DMS153 treated with DMSO at 0.1 percent for 48 hours (cell line): Measurements from ENCODE around the gene THEMIS2.
"Not testable (repeated sequence)": the region's sequence is repeated elsewhere in the genome, so short reads cannot be mapped to it uniquely, and the experiment has no call there.

Experiments used
- DNase-seq: peaks from one replicate; lab custom pipeline; 2025; ENCODE audit not compliant: unreplicated experiment; lab: John Stamatoyannopoulos, UW

THEMIS2 gene

DNA sequence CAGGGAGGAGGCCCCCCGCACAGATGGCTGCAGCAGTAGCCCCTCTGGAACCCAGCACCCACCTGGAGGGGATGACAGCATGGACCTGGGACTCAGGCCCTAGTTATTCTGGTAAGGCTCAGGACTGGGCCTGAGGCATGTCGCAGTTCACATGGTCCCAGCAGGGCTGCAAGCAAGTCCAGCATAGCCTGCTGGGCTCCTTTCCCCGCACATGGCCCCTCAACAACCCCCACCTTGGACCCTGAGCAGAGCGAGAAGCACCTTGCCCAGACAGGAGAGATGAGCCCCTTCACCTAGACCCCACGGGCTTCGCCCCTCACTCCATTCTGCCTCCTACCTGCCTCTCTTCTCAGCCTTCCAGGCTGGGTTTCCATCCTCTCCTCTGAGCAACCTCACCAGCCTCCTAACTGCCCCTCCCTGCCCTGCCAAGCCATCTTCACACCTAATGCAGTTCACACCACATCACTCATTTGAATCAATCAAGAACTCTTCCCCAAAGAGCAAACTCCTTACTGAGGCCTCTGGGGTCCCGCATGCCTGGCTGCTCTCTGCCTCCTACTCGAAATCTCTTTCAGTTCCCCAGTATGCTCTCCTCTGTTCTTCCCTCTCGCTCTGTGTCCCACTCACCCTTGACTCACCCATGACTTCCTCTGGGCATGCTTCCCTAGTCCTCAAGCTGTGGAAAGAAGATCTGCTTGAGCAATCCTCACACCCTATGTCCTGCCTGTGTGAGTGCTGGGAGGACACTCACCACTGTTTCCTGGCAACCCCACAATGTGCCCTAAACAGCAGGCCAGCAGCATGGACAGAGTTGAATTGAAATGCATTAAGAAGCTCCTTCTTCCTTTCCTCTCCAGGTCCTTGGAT lies 9.4 kb upstream of the THEMIS2 start:
- DNase-seq, result no peak

DNA sequence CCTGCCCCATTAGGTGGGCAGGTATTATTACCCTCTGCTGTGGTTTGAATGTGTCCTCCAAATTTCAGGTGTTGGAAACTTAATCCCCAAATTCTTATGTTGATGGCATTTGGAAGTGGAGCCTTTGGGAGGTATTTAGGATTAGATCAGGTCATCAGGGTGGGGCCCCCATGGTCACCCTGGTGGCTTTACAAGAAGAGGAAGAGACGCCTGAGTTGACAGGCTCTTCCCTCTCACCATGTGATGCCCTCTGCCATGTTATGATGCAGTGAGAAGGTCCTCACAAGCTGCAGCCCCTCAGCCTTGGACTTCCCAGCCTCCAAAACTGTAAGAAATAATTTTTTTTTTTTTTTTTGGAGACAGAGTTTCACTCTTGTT lies 8.8 kb upstream of the THEMIS2 start:
- DNase-seq, result no peak

DNA sequence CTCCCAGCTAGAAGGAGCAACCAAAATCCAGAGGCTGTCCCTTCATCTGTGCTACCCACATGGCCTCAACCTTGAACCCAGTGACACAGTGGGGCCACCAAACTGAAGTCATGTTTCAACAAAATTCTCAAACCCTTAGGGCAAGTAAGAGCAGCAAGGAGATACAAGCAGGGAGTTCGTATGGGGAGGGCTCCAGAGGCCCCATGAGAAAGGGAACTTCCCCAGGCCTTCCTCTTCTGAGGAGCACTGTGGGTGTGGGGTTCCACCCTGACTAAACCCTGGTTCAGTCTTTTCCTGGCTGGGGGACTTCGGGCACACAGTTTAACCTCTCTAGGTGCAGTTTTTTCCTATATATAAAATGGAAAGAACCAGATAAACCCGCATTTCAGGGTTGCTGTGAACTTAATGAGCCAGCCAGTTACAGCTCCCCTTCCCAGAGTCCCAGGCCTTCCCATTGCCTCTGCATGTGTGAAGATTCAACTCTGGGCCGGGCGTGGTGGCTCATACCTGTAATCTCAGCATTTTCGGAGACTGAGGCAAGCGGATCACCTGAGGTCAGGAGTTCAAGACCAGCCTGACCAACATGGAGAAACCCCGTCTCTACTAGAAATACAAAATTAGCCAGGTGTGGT lies 8.0 kb upstream of the THEMIS2 start:
- no peak for DNase-seq

DNA sequence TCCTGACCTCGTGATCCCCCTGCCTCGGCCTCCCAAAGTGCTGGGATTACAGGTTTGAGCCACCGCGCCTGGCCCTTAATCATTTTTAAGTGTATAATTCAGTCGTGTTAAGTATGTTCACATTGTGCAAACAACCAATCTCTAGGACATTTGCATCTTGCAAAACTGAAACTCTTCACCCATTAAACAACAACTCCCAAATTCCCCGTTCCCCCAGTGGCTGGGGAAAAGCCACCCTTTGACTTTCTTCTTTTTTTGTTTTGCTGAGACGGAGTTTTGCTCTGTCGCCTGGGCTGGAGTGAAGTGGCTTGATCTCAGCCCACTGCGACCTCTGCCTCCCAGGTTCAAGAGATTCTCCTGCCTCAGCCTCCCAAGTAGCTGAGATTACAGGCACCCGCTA lies 6.5 kb upstream of the THEMIS2 start:
- no peak for DNase-seq

DNA sequence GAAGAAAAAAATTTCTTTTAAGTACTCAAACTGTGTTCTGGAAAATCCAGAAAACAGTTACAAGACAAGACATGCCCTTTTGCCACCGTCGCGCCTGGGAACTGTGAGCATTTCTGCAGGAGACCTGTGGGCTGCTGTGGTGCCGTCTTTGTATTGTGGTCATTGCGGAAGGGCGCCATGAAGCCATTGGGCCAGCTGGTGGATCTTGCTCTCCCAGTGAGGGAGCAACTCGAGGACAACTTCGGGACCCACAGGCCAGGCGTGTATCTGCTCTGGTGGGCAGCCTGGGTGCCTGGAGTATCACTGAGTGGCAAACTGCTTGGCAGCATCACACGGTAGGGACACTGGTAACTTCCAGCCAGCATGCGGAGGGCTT lies 3.8 kb upstream of the THEMIS2 start:
- no peak for DNase-seq

DNA sequence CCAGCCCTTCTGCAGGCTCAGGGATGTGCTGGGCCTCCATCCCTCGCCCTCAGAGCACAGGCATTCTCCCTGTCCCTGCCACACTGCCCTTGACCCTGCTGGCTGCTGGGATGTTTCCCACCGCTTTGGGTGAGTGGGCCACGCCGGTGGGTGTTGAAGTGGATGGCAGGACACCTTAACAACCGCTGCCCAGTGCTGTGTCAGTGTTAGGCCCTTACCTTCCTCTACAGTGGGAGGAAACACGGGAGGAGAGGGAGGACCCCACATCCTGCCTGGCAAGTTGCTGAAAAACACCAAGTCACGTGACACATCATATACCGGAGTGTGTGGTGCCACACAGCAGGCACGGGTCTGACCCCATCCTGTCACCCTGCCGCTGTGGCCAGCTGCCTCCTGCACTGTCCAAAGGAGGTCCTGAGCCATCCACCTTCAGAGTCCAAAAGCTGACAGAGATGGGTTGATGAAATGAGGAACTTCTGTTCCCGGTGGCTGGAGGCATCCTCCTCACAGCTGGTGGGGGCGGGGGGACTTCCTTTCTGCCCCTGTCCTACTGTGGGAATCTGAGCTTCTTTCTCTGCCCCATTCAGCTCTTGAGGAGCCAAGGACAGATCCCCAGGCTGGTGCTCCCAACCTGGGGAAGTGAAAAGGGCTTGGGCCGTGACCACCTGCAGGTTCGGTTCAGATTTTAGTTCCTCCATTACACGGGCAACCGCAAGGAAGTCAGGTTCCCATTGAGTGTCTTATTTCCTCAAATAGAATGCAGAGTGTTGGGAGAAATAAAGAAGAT lies 3.2 kb upstream of the THEMIS2 start:
- DNase-seq, result peak; percentile 69

DNA sequence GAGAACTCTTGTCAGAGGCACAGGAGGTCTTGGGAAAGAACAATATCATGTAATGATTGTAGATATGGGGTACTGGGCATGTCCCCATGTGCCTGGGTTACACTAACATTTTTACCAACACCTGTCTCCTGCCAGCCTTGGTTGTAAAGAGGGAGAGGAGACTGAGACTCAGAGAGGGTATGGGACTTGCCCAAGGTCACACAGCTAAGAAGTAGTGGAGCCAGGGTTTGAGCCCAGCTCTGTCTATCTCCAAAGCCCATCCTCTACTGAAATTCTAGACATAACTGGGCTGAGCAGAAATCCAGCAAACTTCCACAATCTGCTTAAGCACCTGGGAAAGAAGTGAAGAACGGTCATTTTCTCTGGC lies 2.6 kb upstream of the THEMIS2 start:
- DNase-seq, result no peak

DNA sequence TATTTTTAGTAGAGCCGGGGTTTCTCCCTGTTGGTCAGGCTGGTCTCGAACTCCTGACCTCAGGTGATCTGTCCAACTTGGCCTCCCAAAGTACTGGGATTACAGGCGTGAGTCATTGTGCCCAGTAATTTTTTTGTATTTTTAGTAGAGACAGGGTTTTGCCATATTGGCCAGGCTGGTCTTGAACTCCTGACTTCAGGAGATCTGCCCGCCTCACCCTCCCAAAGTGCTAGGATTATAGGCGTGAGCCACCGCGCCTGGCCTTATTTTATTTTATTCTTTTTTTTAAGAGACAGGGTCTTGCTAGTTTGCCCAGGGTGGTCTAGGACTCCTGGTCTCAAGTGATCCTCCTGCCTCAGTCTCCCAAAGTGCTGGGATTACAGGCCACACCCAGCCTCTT lies 1.3 kb upstream of the THEMIS2 start:
- DNase-seq, result not testable (repeated sequence)

DNA sequence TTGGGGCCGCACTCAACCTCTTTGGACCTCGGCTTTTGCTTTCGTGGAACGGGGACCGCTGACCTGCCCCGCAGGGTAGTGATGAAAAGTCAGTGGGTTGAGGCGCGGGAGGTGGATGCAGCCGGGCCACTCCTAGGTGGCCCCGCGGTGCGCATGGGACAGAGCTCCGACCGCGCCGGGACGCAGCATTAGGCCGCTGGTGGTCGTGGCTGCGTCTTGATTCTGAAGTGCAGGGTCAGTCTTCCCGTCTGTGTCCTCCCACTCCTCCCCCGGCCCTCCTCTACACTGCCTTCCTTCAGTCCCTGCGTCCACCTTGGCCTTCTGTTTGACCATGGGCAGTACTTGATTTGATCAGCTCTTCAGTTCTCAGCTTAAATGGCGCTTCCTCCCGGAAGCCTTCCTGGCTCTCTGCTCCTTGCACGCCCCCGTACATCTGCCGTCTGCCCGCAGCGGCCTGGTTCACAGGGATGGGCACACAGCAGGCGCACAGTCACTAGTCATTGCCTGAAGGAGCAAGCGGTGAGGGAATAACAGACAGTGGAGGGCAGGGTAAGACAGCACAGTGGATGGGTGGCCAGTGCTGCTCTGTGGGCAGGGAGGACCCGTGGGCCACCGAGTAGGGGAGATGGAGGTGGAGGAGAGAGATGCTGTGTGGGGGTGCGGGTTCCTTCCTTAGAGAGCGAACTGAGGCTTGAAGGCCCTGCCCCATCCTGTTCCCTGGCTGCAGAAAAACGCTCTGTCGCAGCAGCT lies 633 bp downstream of the THEMIS2 start:
- no peak for DNase-seq

DNA sequence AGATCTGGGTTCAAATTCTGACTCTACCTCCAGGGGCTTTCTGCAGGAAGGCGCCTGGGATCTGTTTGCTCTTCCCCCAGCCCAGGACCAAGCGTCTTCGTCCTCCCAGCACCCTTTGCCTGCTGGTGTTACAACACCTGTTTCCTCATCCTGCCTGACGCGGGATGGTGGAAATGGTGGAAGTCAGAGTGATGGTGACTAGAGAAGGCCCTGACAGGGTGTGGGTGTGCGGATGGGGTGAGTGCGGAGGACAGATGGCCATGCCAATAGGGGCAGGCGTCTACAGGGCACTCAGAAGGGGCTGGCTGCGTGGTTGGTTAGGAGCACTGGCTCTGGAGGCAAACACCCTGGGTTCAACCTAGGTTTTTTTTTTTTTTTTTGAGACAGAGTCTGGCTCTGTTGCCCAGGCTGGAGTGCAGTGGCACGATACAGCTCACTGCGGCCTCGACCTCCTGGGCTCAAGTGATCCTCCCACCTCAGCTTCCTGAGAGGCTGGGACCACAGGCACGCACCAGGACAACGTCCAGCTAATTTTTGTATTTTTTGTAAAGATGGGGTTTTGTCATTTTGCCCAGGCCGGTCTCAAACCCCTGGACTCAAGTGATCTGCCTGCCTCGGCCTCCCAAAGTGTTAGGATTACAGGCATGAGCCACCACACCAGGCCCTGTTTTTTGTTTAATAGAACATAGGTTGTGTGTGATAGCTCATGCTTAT lies 1.5 kb downstream of the THEMIS2 start:
- no peak for DNase-seq

DNA sequence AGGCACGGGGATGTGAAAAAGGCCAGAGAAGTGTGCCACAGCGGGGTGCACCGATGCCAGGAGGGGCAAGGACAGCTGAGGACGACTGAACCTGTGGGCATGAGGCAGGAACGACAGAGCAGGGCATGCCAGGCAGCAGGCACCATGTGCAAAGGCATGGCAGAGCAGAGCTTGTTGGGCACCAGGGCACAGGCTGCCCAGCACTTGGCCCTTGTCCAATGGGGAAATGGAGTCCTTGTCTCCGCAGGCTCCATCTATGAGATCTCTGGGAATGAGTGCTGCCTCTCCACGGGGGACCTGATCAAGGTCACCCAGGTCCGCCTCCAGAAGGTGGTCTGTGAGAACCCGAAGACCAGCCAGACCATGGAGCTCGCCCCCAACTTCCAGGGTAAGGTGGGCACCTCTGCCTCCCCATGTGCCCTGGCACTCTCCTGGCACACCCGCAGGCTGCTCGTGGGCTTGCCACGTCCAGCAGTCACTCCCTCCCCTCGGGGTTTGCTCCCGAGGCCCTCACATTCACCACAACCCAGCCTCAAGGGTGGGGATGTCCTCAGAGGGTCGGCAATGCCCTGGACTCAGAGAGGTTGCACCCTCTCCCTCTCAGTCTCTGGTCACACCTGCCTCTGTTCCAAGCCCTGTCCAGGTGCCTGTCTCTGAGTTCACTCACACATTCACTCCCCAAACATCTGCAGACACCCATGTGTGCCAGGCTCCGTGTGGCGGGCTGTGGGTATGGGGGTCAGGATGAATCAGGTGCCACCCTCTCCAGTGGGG lies 4.2 kb downstream of the THEMIS2 start:
- DNase-seq, result no peak

DNA sequence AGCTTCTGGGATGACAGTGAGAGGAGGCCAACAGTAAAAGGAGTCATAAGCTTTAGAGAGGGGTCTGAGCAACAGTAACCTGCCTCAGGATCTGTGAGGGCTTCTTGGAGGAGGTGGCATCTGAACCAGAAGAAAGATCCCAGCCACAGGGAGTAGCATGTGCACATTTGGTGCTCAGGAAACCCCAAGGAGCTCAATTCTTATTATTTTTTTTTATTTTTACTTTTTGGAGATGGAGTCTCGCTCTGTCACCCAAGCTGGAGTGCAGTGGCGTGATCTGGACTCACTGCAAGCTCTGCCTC lies 4.7 kb downstream of the THEMIS2 start:
- no peak for DNase-seq

DNA sequence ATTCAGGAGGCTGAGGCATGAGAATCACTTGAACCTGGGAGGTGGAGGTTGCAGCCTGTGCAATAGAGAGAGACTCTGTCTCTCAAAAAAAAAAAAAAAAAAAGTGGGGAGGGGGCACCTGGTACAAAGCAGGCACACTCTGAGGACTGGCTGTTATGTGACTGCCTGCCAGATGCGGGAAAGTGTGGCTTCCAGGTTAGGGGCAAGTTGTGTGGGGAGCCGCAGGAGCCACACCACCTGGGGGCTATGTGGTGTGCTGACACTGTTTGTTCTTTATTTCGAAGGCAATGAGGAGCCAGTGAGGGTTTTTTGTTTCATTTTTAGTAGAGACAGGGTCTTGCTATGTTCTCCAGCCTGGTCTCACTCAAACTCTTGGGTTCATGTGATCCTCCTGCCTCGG lies 5.7 kb downstream of the THEMIS2 start:
- DNase-seq, result no peak

DNA sequence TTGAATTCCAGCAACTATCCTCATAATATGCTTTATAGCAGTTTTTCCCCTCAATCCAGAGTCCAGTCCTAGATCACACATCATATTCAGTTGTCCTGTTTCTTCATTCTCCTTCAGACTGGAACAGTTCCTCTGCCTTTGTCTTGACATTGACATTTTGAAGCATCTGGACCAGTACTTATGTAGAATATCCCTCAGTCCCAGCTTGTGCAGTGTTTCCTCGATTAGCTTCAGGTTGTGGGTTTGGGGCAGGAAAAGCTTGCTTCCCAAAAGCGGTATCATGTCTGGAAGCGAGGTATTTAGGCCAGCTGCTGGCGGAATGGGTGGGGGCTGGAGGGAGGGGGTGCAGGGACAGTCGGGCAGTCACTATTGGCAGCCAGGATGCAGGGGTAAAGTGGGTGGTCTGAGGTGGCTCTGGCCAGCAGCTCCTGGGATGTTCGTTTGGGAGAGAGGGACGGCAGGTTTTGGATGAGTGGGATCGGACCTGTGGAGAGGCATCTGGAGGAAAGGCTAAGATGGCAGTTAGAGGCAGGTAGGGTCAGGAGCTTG lies 6.5 kb downstream of the THEMIS2 start:
- DNase-seq, result no peak

DNA sequence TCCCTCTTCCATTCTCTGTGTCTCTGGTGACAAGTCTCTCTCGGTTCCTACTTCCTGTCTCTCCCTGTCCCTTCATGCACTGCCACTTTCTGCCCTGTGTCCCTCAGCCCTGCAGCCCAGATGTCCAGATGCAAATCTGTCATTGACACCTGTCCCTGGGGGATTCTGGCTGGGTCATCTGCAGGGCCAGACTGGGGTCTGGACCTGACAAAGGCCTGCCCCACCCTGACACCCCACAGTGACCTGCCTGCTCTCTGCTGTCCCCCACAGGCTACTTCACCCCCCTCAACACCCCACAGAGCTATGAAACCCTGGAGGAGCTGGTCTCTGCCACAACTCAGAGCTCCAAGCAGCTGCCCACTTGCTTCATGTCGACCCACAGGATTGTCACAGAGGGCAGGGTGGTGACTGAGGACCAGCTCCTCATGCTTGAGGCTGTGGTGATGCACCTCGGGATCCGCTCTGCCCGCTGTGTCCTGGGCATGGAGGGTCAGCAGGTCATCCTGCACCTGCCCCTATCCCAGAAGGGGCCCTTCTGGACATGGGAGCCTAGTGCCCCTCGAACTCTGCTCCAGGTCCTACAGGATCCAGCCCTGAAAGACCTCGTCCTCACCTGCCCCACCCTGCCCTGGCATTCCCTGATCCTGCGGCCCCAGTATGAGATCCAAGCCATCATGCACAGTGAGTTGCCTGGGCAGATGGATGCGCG lies 7.2 kb downstream of the THEMIS2 start:
- DNase-seq, result no peak

DNA sequence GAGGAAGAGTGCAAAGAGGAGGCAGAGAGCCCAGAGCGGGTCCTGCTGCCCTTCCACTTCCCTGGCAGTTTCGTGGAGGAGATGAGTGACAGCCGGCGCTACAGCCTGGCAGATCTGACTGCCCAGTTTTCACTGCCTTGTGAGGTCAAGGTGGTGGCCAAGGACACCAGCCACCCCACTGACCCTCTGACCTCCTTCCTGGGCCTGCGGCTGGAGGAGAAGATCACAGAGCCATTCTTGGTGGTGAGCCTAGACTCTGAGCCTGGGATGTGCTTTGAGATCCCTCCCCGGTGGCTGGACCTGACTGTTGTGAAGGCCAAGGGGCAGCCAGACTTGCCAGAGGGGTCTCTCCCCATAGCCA lies 10.2 kb downstream of the THEMIS2 start:
- no peak for DNase-seq

DNA sequence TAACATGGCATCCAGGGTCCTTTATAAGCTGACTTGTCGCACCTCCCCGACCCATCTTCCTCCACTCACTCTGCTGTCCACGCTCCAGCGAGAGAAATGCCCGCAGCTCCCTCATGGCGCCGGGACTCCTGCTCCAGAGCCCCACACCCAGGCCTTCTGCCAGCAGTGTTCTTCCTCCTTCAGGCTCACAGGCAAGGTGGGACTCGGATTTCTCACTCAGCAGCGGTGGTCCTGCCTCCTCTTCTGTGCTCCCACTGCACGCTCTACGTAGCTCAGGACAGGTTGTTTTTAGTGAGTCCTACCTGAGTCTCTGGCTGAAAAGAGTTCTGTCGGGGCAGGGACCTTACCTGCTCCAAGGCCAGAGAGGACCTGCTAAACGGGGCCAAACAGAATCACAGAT lies 11.2 kb downstream of the THEMIS2 start:
- no peak for DNase-seq

DNA sequence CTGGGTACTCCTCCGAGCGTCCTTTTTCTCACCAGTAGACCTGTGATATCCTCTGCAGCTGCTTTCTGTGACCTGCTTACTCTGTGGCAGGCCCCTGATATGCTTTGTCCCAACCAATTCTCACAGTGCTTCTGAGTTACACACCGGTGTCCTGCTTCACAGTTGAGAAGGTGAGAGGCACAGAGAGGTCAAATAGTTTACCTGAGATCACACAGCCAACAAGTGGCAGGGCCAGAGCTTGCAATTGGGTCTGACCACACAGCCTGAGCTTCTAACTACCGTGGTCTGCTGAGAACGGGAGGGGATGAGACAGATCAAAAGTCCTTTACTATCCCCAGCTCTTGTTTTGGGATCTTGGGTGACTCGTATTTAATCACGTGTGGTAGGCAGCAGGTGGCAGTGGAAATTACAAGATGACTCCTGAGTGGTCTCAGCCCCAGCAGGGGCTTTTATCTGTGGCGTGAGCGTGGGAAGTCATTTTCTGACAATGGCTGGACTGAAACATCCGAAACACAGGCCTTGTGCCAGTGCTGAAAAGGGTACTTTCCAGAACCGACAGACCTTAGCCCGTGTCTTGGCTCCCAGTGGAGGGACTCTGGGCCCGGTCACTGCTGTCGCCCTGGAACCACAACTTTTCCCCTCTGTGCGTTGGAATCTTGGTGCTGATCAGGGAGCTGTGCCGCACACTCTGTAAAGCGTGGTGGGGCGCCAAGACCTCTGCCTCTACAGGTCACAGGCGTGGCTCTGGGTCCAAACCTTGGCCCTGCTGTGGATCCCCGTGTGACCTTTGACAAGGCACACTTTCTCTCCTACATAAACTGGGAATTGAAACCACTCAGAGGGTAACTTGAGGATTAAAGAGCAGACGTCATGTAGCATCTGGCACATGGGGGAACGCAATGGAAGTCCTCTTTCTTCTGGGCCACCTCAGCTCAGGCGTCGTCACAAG lies 11.9 kb downstream of the THEMIS2 start:
- no peak for DNase-seq
